ENCODE data around the gene NAALADL2. TPM values are rescaled to one million over a fixed set of nuclear protein-coding genes. Genes with fewer than 3 reads are reported as not detected.
"Not testable (repeated sequence)": the region's sequence is repeated elsewhere in the genome, so short reads cannot be mapped to it uniquely, and the experiment has no call there.

Gene NAALADL2
- total RNA-seq, 2 donors from 2014 or later: 6.2 to 14.5 TPM

- WGBS, 2 donors: 74 to 76% methylated on average over 3 of the region's 3 CpGs
- Histone ChIP-seq H3K4me1 (no peaks in the 10 kb centered on the region), H3K36me3 (replicated peaks in 1 of 2; ENCODE audit: insufficient read depth in 1 of 2, low read depth in 2 of 2) (no peaks in the 10 kb centered on the region), H3K9me3 (no peaks in the 10 kb centered on the region), H3K27ac (no peak overlapping the region), H3K27me3 (no peaks in the 10 kb centered on the region), H3K4me3 (no peak overlapping the region)
- intact Hi-C loops (cut with DNase I): no loop called here
- ATAC-seq (no peak), DNase-seq (no peak)
- TF ChIP-seq POLR2A (IDR thresholded peaks at IDR 0.05) (no peak), CTCF (IDR thresholded peaks at IDR 0.05) (no peak)
Observed at GRCh38 chr3:175163686-175164085, 304.6 kb downstream of the NAALADL2 start.

- intact Hi-C loops (cut with DNase I); H3K4me3 ChIP-seq; H3K9me3 ChIP-seq; H3K4me1 ChIP-seq; H3K27ac ChIP-seq; DNase-seq; H3K27me3 ChIP-seq; H3K36me3 ChIP-seq (replicated peaks in 1 of 2; ENCODE audit: insufficient read depth in 1 of 2, low read depth in 2 of 2); ATAC-seq: not testable (repeated sequence)
- WGBS, 2 donors: 90 to 94% methylated on average over 10 of the region's 10 CpGs
Observed at GRCh38 chr3:175173117-175173516, 314.0 kb downstream of the NAALADL2 start.

GRCh38 chr3:175176556-175176955, 317.4 kb downstream of the NAALADL2 start:
- TF ChIP-seq CTCF (IDR thresholded peaks at IDR 0.05) (no peak), POLR2A (IDR thresholded peaks at IDR 0.05) (no peak)
- Histone ChIP-seq H3K36me3 (replicated peaks in 1 of 2; ENCODE audit: insufficient read depth in 1 of 2, low read depth in 2 of 2) (no peaks in the 10 kb centered on the region), H3K4me3 (no peak overlapping the region), H3K9me3 (no peaks in the 10 kb centered on the region), H3K27me3 (no peaks in the 10 kb centered on the region), H3K27ac (no peak overlapping the region), H3K4me1 (peaks cover 10% of the 10 kb centered on the region)
- DNase-seq (no peak), ATAC-seq (no peak)
- intact Hi-C loops (cut with DNase I): no loop called here
- 86 to 89% methylated on average over 3 of the region's 3 CpGs for WGBS, 2 donors

GRCh38 chr3:175179055-175179454, 319.9 kb downstream of the NAALADL2 start:
- intact Hi-C loops (cut with DNase I): no loop called here
- Histone ChIP-seq H3K36me3 (replicated peaks in 1 of 2; ENCODE audit: insufficient read depth in 1 of 2, low read depth in 2 of 2) (no peaks in the 10 kb centered on the region), H3K27me3 (no peaks in the 10 kb centered on the region), H3K4me1 (peaks cover 10% of the 10 kb centered on the region), H3K9me3 (no peaks in the 10 kb centered on the region), H3K27ac (no peak overlapping the region), H3K4me3 (no peak overlapping the region)
- ATAC-seq (peak; percentile 42), DNase-seq (no peak)
- TF ChIP-seq POLR2A (IDR thresholded peaks at IDR 0.05) (no peak), CTCF (IDR thresholded peaks at IDR 0.05) (no peak)
- WGBS, 2 donors: 16 to 18% methylated on average over 1 of the region's 1 CpG

GRCh38 chr3:175184392-175184791, 325.3 kb downstream of the NAALADL2 start:
- Histone ChIP-seq H3K4me3 (no peak overlapping the region), H3K27me3 (no peaks in the 10 kb centered on the region), H3K4me1 (peaks cover 4% of the 10 kb centered on the region), H3K36me3 (replicated peaks in 1 of 2; ENCODE audit: insufficient read depth in 1 of 2, low read depth in 2 of 2) (no peaks in the 10 kb centered on the region), H3K27ac (no peak overlapping the region), H3K9me3 (no peaks in the 10 kb centered on the region)
- ATAC-seq (no peak), DNase-seq (no peak)
- WGBS, 2 donors: 86 to 87% methylated on average over 3 of the region's 3 CpGs
- TF ChIP-seq POLR2A (IDR thresholded peaks at IDR 0.05) (no peak), CTCF (IDR thresholded peaks at IDR 0.05) (no peak)
- intact Hi-C loops (cut with DNase I): no loop called here

Data from body of pancreas (tissue), 4 donors.